ENCODE data around the gene FAM110C. TPM values are rescaled to one million over a fixed set of nuclear protein-coding genes. Genes with fewer than 3 reads are reported as not detected.

Gene FAM110C
- polyA plus RNA-seq, 1 donor from 2014 or later: 0.21 TPM

DNA sequence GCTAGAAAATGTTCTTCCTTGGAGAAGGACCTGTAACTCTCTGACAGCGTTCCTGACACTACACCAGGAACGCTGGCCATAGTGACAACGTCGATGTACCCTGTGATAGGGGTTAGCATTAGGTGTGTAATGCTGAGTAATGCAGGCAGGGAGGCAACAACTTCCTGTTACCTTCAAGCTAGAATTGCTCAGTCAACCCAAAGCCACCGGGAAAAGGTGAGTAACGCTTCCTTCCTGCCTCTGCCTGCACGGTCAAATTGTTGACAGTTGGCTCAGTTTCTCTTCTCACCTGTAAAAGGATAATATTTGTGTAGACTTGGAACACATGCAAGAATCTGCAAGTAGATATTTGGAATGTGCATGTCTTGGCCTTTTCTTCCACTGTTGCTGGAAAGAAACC lies 12.7 kb downstream of the FAM110C start:
- H3K9me3 ChIP-seq (ENCODE audit: low read length): no peaks in the 10 kb centered on the region
- H3K27ac ChIP-seq (ENCODE audit: low read length): no peak overlapping the region
- H4K20me1 ChIP-seq (ENCODE audit: insufficient read depth): no peaks in the 10 kb centered on the region
- H3K36me3 ChIP-seq (ENCODE audit: insufficient read depth, low read length): no peaks in the 10 kb centered on the region
- H3K9ac ChIP-seq (ENCODE audit: low read length): no peak overlapping the region
- no peaks in the 10 kb centered on the region for H3F3A ChIP-seq (ENCODE audit: insufficient read depth, low read length, poor library complexity, severe bottlenecking)
- H3K4me3 ChIP-seq (ENCODE audit: low read length): no peak overlapping the region
- TF ChIP-seq RAD21 (conservative IDR thresholded peaks at IDR 0.05): no peak
- no peak for TF ChIP-seq CTCF (IDR thresholded peaks at IDR 0.05; ENCODE audit: poor library complexity, severe bottlenecking)
- TF ChIP-seq REST (IDR thresholded peaks at IDR 0.05; ENCODE audit: borderline replicate concordance): no peak
- no peak for TF ChIP-seq SMC3 (conservative IDR thresholded peaks at IDR 0.05; ENCODE audit: poor library complexity)
- no peak for TF ChIP-seq EP300 (conservative IDR thresholded peaks at IDR 0.05; ENCODE audit: poor library complexity, severe bottlenecking)
- no peak for TF ChIP-seq TAF1 (IDR thresholded peaks at IDR 0.05; ENCODE audit: low read depth)
- TF ChIP-seq EZH2 (IDR thresholded peaks at IDR 0.05; ENCODE audit: borderline replicate concordance, insufficient read depth, low read length, poor library complexity, severe bottlenecking): no peak
- H3K4me2 ChIP-seq (ENCODE audit: low read length): no peak overlapping the region
- H3K27me3 ChIP-seq (ENCODE audit: insufficient read depth, low read depth, low read length): no peaks in the 10 kb centered on the region
- no peaks in the 10 kb centered on the region for H3K79me2 ChIP-seq (replicated peaks; ENCODE audit: insufficient read depth, low read length)
- H2AFZ ChIP-seq (ENCODE audit: low read depth, low read length): no peak overlapping the region
- H3K9me2 ChIP-seq (ENCODE audit: insufficient read depth, low read length): no peaks in the 10 kb centered on the region

- H3K36me3 ChIP-seq (ENCODE audit: insufficient read depth, low read length): no peaks in the 10 kb centered on the region
- H3K4me2 ChIP-seq (ENCODE audit: low read length): no peak overlapping the region
- no peak overlapping the region for H2AFZ ChIP-seq (ENCODE audit: low read depth, low read length)
- H3K27ac ChIP-seq (ENCODE audit: low read length): no peak overlapping the region
- no peaks in the 10 kb centered on the region for H4K20me1 ChIP-seq (ENCODE audit: insufficient read depth)
- no peaks in the 10 kb centered on the region for H3F3A ChIP-seq (ENCODE audit: insufficient read depth, low read length, poor library complexity, severe bottlenecking)
- no peaks in the 10 kb centered on the region for H3K9me2 ChIP-seq (ENCODE audit: insufficient read depth, low read length)
- no peak for TF ChIP-seq MXI1 (conservative IDR thresholded peaks at IDR 0.05; ENCODE audit: poor library complexity, severe bottlenecking)
- TF ChIP-seq SMC3 (conservative IDR thresholded peaks at IDR 0.05; ENCODE audit: poor library complexity): no peak
- TF ChIP-seq CTCF (IDR thresholded peaks at IDR 0.05; ENCODE audit: poor library complexity, severe bottlenecking): no peak
- no peak for TF ChIP-seq POLR2AphosphoS5 (IDR thresholded peaks at IDR 0.05)
- TF ChIP-seq REST (IDR thresholded peaks at IDR 0.05; ENCODE audit: borderline replicate concordance): no peak
- no peak for TF ChIP-seq EP300 (conservative IDR thresholded peaks at IDR 0.05; ENCODE audit: poor library complexity, severe bottlenecking)
- TF ChIP-seq EZH2 (IDR thresholded peaks at IDR 0.05; ENCODE audit: borderline replicate concordance, insufficient read depth, low read length, poor library complexity, severe bottlenecking): no peak
- no peak for TF ChIP-seq TAF1 (IDR thresholded peaks at IDR 0.05; ENCODE audit: low read depth)
- TF ChIP-seq RAD21 (conservative IDR thresholded peaks at IDR 0.05): no peak
- no peaks in the 10 kb centered on the region for H3K9me3 ChIP-seq (ENCODE audit: low read length)
- H3K27me3 ChIP-seq (ENCODE audit: insufficient read depth, low read depth, low read length): no peaks in the 10 kb centered on the region
- H3K79me2 ChIP-seq (replicated peaks; ENCODE audit: insufficient read depth, low read length): no peaks in the 10 kb centered on the region
- no peak overlapping the region for H3K9ac ChIP-seq (ENCODE audit: low read length)
- no peak overlapping the region for H3K4me3 ChIP-seq (ENCODE audit: low read length)
Observed at GRCh38 chr2:32068-32467, 14.2 kb downstream of the FAM110C start.

Data from neural cell (in vitro differentiated cells).